Measurements from ENCODE around the gene CCDC43.

DNA sequence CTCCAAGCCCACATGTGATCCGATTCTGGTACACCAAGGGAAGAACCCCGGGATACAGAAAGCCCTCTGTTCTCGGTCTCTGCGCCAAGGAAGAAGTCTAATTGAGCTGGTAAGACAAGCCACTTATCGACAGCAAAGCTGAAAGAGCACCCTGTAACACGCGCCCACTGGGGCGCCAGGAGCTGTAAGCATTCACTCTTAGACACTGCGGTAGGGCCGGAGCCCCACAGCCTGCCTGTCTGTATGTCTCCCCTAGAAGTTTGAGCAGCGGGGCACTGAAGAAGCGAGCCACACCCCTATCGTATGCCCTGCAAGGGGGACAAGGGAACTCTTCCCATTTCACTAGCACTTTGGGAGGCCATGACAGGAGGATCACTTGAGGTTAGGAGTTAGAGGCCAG, 60.3 kb downstream of the CCDC43 start:
- TF ChIP-seq POLR2AphosphoS5 (IDR thresholded peaks at IDR 0.05; ENCODE audit: low read depth, low read length) (no peak), POLR2A (IDR thresholded peaks at IDR 0.05; ENCODE audit: low read depth, low read length) (no peak), TAF1 (IDR thresholded peaks at IDR 0.05; ENCODE audit: borderline replicate concordance, low read depth, low read length) (no peak)
